Measurements from ENCODE around the gene STX8. TPM values are rescaled to one million over a fixed set of nuclear protein-coding genes. Genes with fewer than 3 reads are reported as not detected.

Gene STX8
- total RNA-seq, 4 donors from 2014 or later: 38.8 to 102 (median 68.5) TPM

DNA sequence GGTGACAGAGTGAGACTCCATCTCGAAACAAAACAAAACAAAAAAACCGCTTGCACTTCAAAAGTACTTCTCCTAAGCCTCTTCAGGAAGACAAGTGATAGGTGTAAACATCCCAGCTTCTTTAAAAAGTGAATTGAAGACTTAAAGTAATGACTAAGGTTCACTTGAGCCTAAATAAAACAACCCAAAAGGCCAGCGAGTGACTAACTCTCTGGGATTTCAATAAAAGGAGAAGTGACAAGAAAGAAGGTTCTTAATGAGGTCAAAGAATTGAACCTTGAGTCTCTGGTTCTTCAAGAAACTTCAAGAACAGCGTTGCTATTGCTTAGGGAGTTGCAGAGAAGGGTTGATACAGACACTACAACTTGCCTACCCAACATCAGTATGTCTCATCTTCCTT is 42.2 kb downstream of the STX8 start:
- Histone ChIP-seq H3K4me3 (no peak overlapping the region), H3K36me3 (no peaks in the 10 kb centered on the region), H3K27ac (no peak overlapping the region), H3K4me1 (no peaks in the 10 kb centered on the region), H3K9me3 (no peaks in the 10 kb centered on the region), H3K27me3 (no peaks in the 10 kb centered on the region)
- TF ChIP-seq, protein P1, sequence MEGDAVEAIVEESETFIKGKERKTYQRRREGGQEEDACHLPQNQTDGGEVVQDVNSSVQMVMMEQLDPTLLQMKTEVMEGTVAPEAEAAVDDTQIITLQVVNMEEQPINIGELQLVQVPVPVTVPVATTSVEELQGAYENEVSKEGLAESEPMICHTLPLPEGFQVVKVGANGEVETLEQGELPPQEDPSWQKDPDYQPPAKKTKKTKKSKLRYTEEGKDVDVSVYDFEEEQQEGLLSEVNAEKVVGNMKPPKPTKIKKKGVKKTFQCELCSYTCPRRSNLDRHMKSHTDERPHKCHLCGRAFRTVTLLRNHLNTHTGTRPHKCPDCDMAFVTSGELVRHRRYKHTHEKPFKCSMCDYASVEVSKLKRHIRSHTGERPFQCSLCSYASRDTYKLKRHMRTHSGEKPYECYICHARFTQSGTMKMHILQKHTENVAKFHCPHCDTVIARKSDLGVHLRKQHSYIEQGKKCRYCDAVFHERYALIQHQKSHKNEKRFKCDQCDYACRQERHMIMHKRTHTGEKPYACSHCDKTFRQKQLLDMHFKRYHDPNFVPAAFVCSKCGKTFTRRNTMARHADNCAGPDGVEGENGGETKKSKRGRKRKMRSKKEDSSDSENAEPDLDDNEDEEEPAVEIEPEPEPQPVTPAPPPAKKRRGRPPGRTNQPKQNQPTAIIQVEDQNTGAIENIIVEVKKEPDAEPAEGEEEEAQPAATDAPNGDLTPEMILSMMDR (IDR thresholded peaks at IDR 0.05): no peak
- DNase-seq: no peak

DNA sequence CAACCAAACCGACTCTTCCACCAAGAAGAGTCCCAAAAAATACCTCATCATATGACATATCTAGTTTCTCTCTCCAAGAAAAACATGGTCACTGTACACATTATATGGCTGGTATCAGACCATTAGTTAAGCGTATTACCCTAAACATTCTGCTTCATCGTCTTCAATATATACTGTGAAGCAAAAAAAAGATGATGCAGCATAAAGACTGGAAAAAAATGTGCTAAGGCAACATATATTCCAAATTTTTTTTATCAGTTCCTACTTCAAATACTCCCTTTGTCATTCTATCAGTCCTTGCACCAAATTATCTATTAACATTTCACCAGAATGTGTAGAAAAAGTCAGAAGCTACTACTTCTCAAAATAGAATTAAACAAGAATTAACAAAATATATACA is 42.9 kb downstream of the STX8 start:
- no peak for TF ChIP-seq POLR2A (IDR thresholded peaks at IDR 0.05)
- TF ChIP-seq, protein P1 (IDR thresholded peaks at IDR 0.05): no peak

DNA sequence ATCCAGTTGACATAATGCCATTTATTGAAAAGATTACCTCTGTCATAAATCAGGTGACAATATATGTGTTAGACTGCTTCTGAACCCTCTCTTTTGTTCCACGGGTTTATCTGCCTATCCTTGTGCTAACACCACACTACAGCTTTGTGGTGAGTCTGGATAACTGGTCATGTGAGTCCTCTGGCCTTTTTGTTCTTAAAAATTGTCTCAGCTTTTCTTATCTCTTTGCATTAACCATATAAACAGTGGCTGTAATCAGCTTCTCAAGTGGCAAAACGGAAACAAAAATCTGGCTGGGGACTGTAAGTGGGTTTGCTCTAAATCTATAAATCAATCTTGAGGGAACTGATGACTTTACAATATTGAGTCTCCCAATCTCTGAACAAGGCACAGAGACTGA is 44.6 kb downstream of the STX8 start:
- Histone ChIP-seq H3K9me3 (no peaks in the 10 kb centered on the region), H3K4me1 (no peaks in the 10 kb centered on the region), H3K4me3 (no peak overlapping the region), H3K36me3 (no peaks in the 10 kb centered on the region), H3K27me3 (no peaks in the 10 kb centered on the region), H3K27ac (no peak overlapping the region)
- TF ChIP-seq, protein P1 (IDR thresholded peaks at IDR 0.05): no peak
- no peak for TF ChIP-seq POLR2A (IDR thresholded peaks at IDR 0.05)
- DNase-seq: no peak

More for the DNA sequence above, 42.9 kb downstream of the STX8 start:
- Histone ChIP-seq H3K4me3 (no peak overlapping the region), H3K4me1 (no peaks in the 10 kb centered on the region), H3K27me3 (no peaks in the 10 kb centered on the region), H3K36me3 (no peaks in the 10 kb centered on the region), H3K27ac (no peak overlapping the region), H3K9me3 (no peaks in the 10 kb centered on the region)
- DNase-seq: no peak

DNA sequence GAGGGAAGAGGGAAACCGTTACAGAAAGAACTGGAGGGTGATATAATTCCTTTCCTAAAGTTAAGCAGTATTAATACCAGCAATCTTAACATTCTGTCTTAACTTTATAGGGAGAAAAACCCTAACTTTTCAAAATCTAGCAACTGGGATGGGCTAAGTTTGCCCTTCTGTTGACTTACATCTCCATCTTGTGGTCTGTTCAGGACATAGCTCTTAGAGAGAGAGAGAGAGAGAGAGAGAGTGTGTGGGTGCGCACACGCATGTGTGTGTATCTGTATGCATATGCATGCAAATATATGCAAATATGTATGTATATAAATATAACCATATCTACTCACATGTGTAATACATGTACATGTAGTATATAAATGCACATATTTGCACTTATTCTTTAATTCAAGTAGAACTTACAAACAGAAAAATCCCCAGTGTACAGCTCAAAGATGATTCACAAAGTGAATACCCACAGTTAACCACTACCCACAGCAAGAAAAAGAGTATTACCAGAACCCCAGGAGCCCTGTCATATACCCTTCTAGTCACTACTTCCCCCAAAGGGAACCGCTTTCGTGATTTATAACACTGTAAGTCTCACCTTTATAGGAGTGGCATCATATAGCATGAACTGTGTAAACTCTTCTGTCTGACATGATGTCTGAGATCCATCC is 46.5 kb downstream of the STX8 start:
- no peaks in the 10 kb centered on the region for H3K36me3 ChIP-seq
- H3K4me1 ChIP-seq: no peaks in the 10 kb centered on the region
- DNase-seq: no peak
- no peak overlapping the region for H3K4me3 ChIP-seq
- no peaks in the 10 kb centered on the region for H3K27me3 ChIP-seq
- H3K27ac ChIP-seq: no peak overlapping the region
- TF ChIP-seq, protein P1 (IDR thresholded peaks at IDR 0.05): peak in 4 of 6 experiments; percentile 25 to 40 (median 34)
- no peak for TF ChIP-seq POLR2A (IDR thresholded peaks at IDR 0.05)
- no peaks in the 10 kb centered on the region for H3K9me3 ChIP-seq

DNA sequence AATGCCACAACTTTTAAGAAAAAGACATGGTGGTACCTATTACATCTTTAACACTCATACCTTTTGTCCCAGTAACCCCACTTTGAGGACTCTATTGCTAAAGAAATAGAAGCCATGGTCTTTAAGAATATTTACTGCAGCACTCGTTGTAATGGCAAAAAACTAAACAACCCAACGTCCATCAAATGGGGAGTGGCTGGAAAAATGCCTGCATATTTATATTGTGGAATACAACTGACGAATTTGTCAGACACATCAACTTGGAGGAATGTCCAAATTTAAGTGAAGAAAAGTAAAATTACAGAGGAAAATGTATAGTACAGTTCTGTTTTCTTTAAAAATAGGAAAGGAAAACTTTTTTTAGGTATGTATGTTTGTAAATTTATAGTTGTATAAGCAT is 47.8 kb downstream of the STX8 start:
- H3K27me3 ChIP-seq: no peaks in the 10 kb centered on the region
- H3K4me1 ChIP-seq: no peaks in the 10 kb centered on the region
- H3K4me3 ChIP-seq: no peak overlapping the region
- TF ChIP-seq POLR2A (IDR thresholded peaks at IDR 0.05): no peak
- no peak for DNase-seq
- no peak overlapping the region for H3K27ac ChIP-seq
- no peaks in the 10 kb centered on the region for H3K36me3 ChIP-seq
- H3K9me3 ChIP-seq: no peaks in the 10 kb centered on the region

DNA sequence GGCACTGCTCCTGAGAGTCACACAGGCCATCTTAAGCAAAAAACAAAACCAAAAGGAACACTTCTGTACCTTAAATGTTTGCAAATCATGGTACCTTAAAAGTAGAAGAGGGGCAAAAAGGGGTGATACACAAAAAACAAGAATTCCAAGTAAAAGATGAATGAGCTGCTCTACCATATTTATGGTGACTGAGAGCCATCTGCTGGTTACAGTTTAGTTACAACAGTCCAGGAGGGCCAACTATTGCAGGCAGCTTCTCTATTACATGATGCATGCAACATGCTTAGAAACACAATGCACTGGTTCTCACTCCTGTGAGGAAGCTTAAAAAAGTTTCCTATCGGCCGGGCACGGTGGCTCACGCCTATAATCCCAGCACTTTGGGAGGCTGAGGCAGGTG is 53.5 kb downstream of the STX8 start:
- no peak for DNase-seq
- no peaks in the 10 kb centered on the region for H3K27me3 ChIP-seq
- TF ChIP-seq, protein P1 (IDR thresholded peaks at IDR 0.05): peak in 5 of 6 experiments; percentile 21 to 74 (median 62)
- no peak for TF ChIP-seq POLR2A (IDR thresholded peaks at IDR 0.05)
- no peaks in the 10 kb centered on the region for H3K4me1 ChIP-seq
- H3K27ac ChIP-seq: no peak overlapping the region
- H3K36me3 ChIP-seq: no peaks in the 10 kb centered on the region
- H3K4me3 ChIP-seq: no peak overlapping the region
- H3K9me3 ChIP-seq: no peaks in the 10 kb centered on the region

Data from Peyer's patch (tissue), 4 donors.